ENCODE results near the gene BRAT1.

- TF ChIP-seq, protein P1, sequence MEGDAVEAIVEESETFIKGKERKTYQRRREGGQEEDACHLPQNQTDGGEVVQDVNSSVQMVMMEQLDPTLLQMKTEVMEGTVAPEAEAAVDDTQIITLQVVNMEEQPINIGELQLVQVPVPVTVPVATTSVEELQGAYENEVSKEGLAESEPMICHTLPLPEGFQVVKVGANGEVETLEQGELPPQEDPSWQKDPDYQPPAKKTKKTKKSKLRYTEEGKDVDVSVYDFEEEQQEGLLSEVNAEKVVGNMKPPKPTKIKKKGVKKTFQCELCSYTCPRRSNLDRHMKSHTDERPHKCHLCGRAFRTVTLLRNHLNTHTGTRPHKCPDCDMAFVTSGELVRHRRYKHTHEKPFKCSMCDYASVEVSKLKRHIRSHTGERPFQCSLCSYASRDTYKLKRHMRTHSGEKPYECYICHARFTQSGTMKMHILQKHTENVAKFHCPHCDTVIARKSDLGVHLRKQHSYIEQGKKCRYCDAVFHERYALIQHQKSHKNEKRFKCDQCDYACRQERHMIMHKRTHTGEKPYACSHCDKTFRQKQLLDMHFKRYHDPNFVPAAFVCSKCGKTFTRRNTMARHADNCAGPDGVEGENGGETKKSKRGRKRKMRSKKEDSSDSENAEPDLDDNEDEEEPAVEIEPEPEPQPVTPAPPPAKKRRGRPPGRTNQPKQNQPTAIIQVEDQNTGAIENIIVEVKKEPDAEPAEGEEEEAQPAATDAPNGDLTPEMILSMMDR (IDR thresholded peaks at IDR 0.05), result no peak
- TF ChIP-seq POLR2A (IDR thresholded peaks at IDR 0.05), result no peak
Observed at GRCh38 chr7:2522780-2523433, 32.4 kb downstream of the BRAT1 start.
